HepG2 (cell line): Measurements from ENCODE around the gene RXRG. TPM values are rescaled to one million over a fixed set of nuclear protein-coding genes. Genes with fewer than 3 reads are reported as not detected.

Source experiments
- ARNT ChIP-seq: fragments of 450-650 bp; IDR thresholded peaks from 2 replicates; pipeline ENCODE4 v1.6.1; 2017
- CREM ChIP-seq, 2 experiments: sonication (generic) in 1 of 2; formaldehyde crosslinking in 1 of 2; IDR thresholded peaks; 2 replicates each; pipeline versions ENCODE4 v1.4.0 to v1.6.1; 2016 to 2020; ENCODE audit warnings: antibody characterized with exemption in 1 of 2, mild to moderate bottlenecking in 1 of 2, missing genetic modification reagents in 1 of 2
- GATAD2A ChIP-seq: IDR thresholded peaks from 2 replicates; pipeline ENCODE4 v1.6.1; 2016
- JARID2 ChIP-seq: sonication (generic); formaldehyde crosslinking; IDR thresholded peaks from 2 replicates; pipeline ENCODE4 v1.8.1; 2023; ENCODE audit warnings: missing genetic modification reagents, inconsistent platforms; ENCODE audit not compliant: insufficient replicate concordance
- JDP2 ChIP-seq: sonication (generic); formaldehyde crosslinking; IDR thresholded peaks from 2 replicates; pipeline ENCODE4 v1.8.1; 2022; ENCODE audit warnings: missing genetic modification reagents, borderline replicate concordance
- KLF15 ChIP-seq: sonication (generic); formaldehyde crosslinking; IDR thresholded peaks from 2 replicates; pipeline ENCODE4 v1.8.1; 2023; ENCODE audit warnings: borderline replicate concordance, mild to moderate bottlenecking, inconsistent platforms, missing genetic modification reagents, mixed read lengths
- MAZ ChIP-seq, 2 experiments: sonication (generic) in 1 of 2; formaldehyde crosslinking in 1 of 2; IDR thresholded peaks; 2 replicates each; pipeline versions ENCODE4 v1.5.0 to v1.6.1; 2012 to 2020; ENCODE audit warnings: low read depth in 2 of 2, mild to moderate bottlenecking in 2 of 2, borderline replicate concordance in 1 of 2, improper control_type of control experiment in 1 of 2, low read length in 1 of 2, missing genetic modification reagents in 1 of 2, moderate library complexity in 1 of 2
- MLLT10 ChIP-seq: sonication (generic); formaldehyde crosslinking; IDR thresholded peaks from 2 replicates; pipeline ENCODE4 v1.4.0; 2020; ENCODE audit warnings: missing genetic modification reagents
- NPAS2 ChIP-seq: sonication (generic); formaldehyde crosslinking; IDR thresholded peaks from 2 replicates; pipeline ENCODE4 v1.8.0; 2022; ENCODE audit warnings: mild to moderate bottlenecking, missing genetic modification reagents, borderline replicate concordance
- SKI ChIP-seq: fragments of 450-650 bp; IDR thresholded peaks from one replicate; pipeline ENCODE4 v1.6.1; 2018; ENCODE audit warnings: mild to moderate bottlenecking; ENCODE audit not compliant: partially characterized antibody
- SP2 ChIP-seq: sonication (generic); formaldehyde crosslinking; IDR thresholded peaks from 2 replicates; pipeline ENCODE4 v1.5.1; 2020; ENCODE audit warnings: mild to moderate bottlenecking, missing genetic modification reagents
- XBP1 ChIP-seq: sonication (generic); formaldehyde crosslinking; IDR thresholded peaks from 2 replicates; pipeline ENCODE4 v1.5.0; 2020; ENCODE audit warnings: missing genetic modification reagents
- XRCC5 ChIP-seq: fragments of 200-400 bp; formaldehyde crosslinking; optimal IDR thresholded peaks from 2 replicates; pipeline ENCODE3; 2017; ENCODE audit warnings: mild to moderate bottlenecking, low read length
- ZNF354B ChIP-seq: sonication (generic); formaldehyde crosslinking; IDR thresholded peaks from 2 replicates; pipeline ENCODE4 v1.8.0; 2022; ENCODE audit warnings: mild to moderate bottlenecking, missing genetic modification reagents
- ZNF598 ChIP-seq: sonication (generic); formaldehyde crosslinking; IDR thresholded peaks from 2 replicates; pipeline ENCODE4 v1.5.1; 2020; ENCODE audit warnings: mild to moderate bottlenecking, missing genetic modification reagents, borderline replicate concordance
- ZNF709 ChIP-seq: sonication (generic); formaldehyde crosslinking; IDR thresholded peaks from 2 replicates; pipeline ENCODE4 v1.5.0; 2020; ENCODE audit warnings: mild to moderate bottlenecking, missing genetic modification reagents
- ZNF883 ChIP-seq: sonication (generic); formaldehyde crosslinking; IDR thresholded peaks from 2 replicates; pipeline ENCODE4 v1.5.1; 2020; ENCODE audit warnings: mild to moderate bottlenecking, missing genetic modification reagents; ENCODE audit errors: not compliant biosample characterization
- ZSCAN9 ChIP-seq: IDR thresholded peaks from 2 replicates; pipeline ENCODE4 v1.6.1; 2016; ENCODE audit warnings: borderline replicate concordance
- polyA plus RNA-seq, 8 experiments: library from polyadenylated mRNA; depleted of rRNA in 3 of 8; stranded (reverse) in 7 of 8; unstranded in 1 of 8; fragments of >200 nt; fragmentation: Illumina TruSeq in 4 of 8; extraction: Trizol in 4 of 8; gene quantifications; 2 replicates each; pipeline versions ENCODE4 v1.2.1 to v1.2.3, GENCODE V29; 2011 to 2016; ENCODE audit warnings: low read depth in 4 of 8, missing spikeins in 1 of 8, mixed read lengths in 1 of 8; ENCODE audit not compliant: insufficient read depth in 1 of 8
- total RNA-seq, 5 experiments: library from RNA; depleted of rRNA; stranded (reverse); fragments of >200 nt; fragmentation: Illumina TruSeq; extraction: Trizol; gene quantifications; 2 replicates each; pipeline ENCODE4 v1.2.3, GENCODE V29; 2016; ENCODE audit warnings: low read depth in 1 of 5
- TF ChIP-seq, protein P1 (sequence below): sonication (generic); formaldehyde crosslinking; IDR thresholded peaks from 2 replicates; pipeline ENCODE4 v1.5.1; 2020; ENCODE audit warnings: missing genetic modification reagents, mild to moderate bottlenecking, borderline replicate concordance
- TF ChIP-seq, protein P2 (sequence below): sonication (generic); formaldehyde crosslinking; IDR thresholded peaks from 2 replicates; pipeline ENCODE4 v1.5.1; 2020; ENCODE audit warnings: missing genetic modification reagents, mild to moderate bottlenecking, borderline replicate concordance
- TF ChIP-seq, protein P3 (sequence below): sonication (generic); formaldehyde crosslinking; IDR thresholded peaks from 2 replicates; pipeline ENCODE4 v1.5.0; 2020; ENCODE audit warnings: missing genetic modification reagents
- TF ChIP-seq, protein P4 (sequence below): sonication (generic); formaldehyde crosslinking; IDR thresholded peaks from 2 replicates; pipeline ENCODE4 v1.5.0; 2020; ENCODE audit warnings: missing genetic modification reagents, mild to moderate bottlenecking, borderline replicate concordance
- TF ChIP-seq, protein P5 (sequence below): sonication (generic); formaldehyde crosslinking; IDR thresholded peaks from 2 replicates; pipeline ENCODE4 v1.4.0; 2020; ENCODE audit warnings: missing genetic modification reagents, mild to moderate bottlenecking, borderline replicate concordance

RXRG gene
- total and polyA plus RNA-seq, 2 of the 13 experiments (the other 11 are each of a cell fraction or from before 2014, with no cell fraction given): not detected

DNA sequence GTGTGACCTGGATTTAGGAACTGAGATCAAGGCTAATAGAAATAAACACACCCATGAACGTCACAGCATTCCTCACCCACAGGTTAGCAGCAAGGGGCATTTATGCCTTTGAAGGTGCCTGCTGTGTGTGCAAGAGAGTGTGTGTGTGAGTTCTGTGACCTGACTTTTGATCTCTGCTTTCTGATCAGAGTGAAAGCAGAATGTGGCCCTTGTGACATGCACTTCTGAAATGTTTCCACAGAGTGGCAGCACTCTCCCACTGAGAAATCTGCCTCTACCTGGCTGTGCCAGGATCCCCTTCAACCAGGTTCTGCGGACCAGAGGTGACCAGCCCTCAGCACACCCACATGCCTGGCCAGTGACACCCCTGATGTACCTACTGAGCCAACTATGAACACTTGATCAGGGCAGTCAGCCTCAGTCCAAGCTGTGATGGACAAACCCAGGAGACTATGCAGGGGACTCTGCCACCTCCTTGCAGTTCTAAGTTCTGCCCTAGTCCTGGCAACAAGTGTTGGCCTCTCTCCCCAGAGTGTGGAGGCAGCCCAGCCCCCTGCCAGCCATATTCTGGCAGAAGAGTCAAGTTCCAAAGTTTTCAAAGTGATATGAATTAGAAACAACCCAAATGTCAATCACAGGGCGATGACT lies 41.0 kb downstream of the RXRG start (continued):
- TF ChIP-seq, protein P1, sequence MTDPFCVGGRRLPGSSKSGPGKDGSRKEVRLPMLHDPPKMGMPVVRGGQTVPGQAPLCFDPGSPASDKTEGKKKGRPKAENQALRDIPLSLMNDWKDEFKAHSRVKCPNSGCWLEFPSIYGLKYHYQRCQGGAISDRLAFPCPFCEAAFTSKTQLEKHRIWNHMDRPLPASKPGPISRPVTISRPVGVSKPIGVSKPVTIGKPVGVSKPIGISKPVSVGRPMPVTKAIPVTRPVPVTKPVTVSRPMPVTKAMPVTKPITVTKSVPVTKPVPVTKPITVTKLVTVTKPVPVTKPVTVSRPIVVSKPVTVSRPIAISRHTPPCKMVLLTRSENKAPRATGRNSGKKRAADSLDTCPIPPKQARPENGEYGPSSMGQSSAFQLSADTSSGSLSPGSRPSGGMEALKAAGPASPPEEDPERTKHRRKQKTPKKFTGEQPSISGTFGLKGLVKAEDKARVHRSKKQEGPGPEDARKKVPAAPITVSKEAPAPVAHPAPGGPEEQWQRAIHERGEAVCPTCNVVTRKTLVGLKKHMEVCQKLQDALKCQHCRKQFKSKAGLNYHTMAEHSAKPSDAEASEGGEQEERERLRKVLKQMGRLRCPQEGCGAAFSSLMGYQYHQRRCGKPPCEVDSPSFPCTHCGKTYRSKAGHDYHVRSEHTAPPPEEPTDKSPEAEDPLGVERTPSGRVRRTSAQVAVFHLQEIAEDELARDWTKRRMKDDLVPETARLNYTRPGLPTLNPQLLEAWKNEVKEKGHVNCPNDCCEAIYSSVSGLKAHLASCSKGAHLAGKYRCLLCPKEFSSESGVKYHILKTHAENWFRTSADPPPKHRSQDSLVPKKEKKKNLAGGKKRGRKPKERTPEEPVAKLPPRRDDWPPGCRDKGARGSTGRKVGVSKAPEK (CRISPR knock-in tag): no peak
- TF ChIP-seq MLLT10 (CRISPR knock-in tag) (no peak), ARNT (no peak), NPAS2 (CRISPR knock-in tag) (no peak), ZNF709 (CRISPR knock-in tag) (no peak), CREM (IDR thresholded peaks at IDR 0.05) (no peak), CREM (CRISPR knock-in tag; IDR thresholded peaks at IDR 0.05) (no peak), ZNF598 (CRISPR knock-in tag) (no peak), SP2 (CRISPR knock-in tag) (no peak), JARID2 (CRISPR knock-in tag) (no peak), JDP2 (CRISPR knock-in tag) (no peak), ZNF883 (CRISPR knock-in tag) (no peak), GATAD2A (CRISPR knock-in tag) (0 out of 2 replicates have a peak, but pooled peaks have one; percentile 21), MAZ (IDR thresholded peaks at IDR 0.05; ENCODE audit: borderline replicate concordance, low read depth, low read length) (no peak), MAZ (CRISPR knock-in tag; IDR thresholded peaks at IDR 0.05; ENCODE audit: low read depth) (no peak), XBP1 (no peak), ZSCAN9 (CRISPR knock-in tag) (no peak), XRCC5 (peak; percentile 34), KLF15 (CRISPR knock-in tag) (no peak), ZNF354B (CRISPR knock-in tag) (no peak), SKI (no peak)
- TF ChIP-seq, protein P2, sequence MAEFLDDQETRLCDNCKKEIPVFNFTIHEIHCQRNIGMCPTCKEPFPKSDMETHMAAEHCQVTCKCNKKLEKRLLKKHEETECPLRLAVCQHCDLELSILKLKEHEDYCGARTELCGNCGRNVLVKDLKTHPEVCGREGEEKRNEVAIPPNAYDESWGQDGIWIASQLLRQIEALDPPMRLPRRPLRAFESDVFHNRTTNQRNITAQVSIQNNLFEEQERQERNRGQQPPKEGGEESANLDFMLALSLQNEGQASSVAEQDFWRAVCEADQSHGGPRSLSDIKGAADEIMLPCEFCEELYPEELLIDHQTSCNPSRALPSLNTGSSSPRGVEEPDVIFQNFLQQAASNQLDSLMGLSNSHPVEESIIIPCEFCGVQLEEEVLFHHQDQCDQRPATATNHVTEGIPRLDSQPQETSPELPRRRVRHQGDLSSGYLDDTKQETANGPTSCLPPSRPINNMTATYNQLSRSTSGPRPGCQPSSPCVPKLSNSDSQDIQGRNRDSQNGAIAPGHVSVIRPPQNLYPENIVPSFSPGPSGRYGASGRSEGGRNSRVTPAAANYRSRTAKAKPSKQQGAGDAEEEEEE (CRISPR knock-in tag): no peak
- TF ChIP-seq, protein P3, sequence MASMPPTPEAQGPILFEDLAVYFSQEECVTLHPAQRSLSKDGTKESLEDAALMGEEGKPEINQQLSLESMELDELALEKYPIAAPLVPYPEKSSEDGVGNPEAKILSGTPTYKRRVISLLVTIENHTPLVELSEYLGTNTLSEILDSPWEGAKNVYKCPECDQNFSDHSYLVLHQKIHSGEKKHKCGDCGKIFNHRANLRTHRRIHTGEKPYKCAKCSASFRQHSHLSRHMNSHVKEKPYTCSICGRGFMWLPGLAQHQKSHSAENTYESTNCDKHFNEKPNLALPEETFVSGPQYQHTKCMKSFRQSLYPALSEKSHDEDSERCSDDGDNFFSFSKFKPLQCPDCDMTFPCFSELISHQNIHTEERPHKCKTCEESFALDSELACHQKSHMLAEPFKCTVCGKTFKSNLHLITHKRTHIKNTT (CRISPR knock-in tag): no peak
- TF ChIP-seq, protein P4, sequence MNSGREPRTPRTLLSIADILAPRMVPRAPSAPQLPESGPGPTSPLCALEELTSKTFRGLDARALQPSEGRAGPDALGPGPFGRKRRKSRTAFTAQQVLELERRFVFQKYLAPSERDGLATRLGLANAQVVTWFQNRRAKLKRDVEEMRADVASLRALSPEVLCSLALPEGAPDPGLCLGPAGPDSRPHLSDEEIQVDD (CRISPR knock-in tag): no peak
- TF ChIP-seq, protein P5, sequence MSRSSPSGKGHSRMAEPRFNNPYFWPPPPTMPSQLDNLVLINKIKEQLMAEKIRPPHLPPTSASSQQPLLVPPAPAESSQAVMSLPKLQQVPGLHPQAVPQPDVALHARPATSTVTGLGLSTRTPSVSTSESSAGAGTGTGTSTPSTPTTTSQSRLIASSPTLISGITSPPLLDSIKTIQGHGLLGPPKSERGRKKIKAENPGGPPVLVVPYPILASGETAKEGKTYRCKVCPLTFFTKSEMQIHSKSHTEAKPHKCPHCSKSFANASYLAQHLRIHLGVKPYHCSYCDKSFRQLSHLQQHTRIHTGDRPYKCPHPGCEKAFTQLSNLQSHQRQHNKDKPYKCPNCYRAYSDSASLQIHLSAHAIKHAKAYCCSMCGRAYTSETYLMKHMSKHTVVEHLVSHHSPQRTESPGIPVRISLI (CRISPR knock-in tag): no peak
